GM18951 (cell line): Measurements from ENCODE around the gene SFMBT1.

ENCODE experiments used
- POLR2A ChIP-seq: IDR thresholded peaks from 4 replicates; pipeline ENCODE4 v1.6.1; 2011; ENCODE audit warnings: mild to moderate bottlenecking; ENCODE audit not compliant: insufficient read length, insufficient read depth; ENCODE audit errors: extremely low read depth
- in situ Hi-C: fragments of 300-500 bp; cut with MboI; formaldehyde crosslinking; loops from one replicate; pipeline ENCODE4 v1.12.0; 2022; ENCODE audit warnings: low sequenced_read_pairs, mixed read lengths, inconsistent platforms; ENCODE audit not compliant: unreplicated experiment

Gene SFMBT1

GRCh38 chr3:53016236-53016635, 29.6 kb downstream of the SFMBT1 start:
- in situ Hi-C loops = no loop called here
- no peak for TF ChIP-seq POLR2A

GRCh38 chr3:53011324-53011723, 34.5 kb downstream of the SFMBT1 start:
- no peak for TF ChIP-seq POLR2A
- in situ Hi-C loops = no loop called here

GRCh38 chr3:53009826-53010539, 35.9 kb downstream of the SFMBT1 start:
- no peak for TF ChIP-seq POLR2A
- in situ Hi-C loops = no loop called here

GRCh38 chr3:53008932-53009331, 36.9 kb downstream of the SFMBT1 start:
- TF ChIP-seq POLR2A = no peak
- in situ Hi-C loops = no loop called here

- no peak for TF ChIP-seq POLR2A
- in situ Hi-C loops = no loop called here
Observed at GRCh38 chr3:53005854-53006513, 39.9 kb downstream of the SFMBT1 start.

- in situ Hi-C loops = no loop called here
- TF ChIP-seq POLR2A = no peak
Observed at GRCh38 chr3:53005338-53005737, 40.5 kb downstream of the SFMBT1 start.

- in situ Hi-C loops = no loop called here
- no peak for TF ChIP-seq POLR2A
Observed at GRCh38 chr3:53003320-53003719, 42.6 kb downstream of the SFMBT1 start.

GRCh38 chr3:52998771-52999513, 46.9 kb downstream of the SFMBT1 start:
- no peak for TF ChIP-seq POLR2A
- in situ Hi-C loops = no loop called here

- in situ Hi-C loops = no loop called here
- no peak for TF ChIP-seq POLR2A
Observed at GRCh38 chr3:52990637-52991036, 55.2 kb downstream of the SFMBT1 start.

- in situ Hi-C loops = no loop called here
- no peak for TF ChIP-seq POLR2A
Observed at GRCh38 chr3:52986938-52987337, 58.9 kb downstream of the SFMBT1 start.

- in situ Hi-C loops = no loop called here
- no peak for TF ChIP-seq POLR2A
Observed at GRCh38 chr3:52986049-52986448, 59.8 kb downstream of the SFMBT1 start.

- in situ Hi-C loops = no loop called here
- TF ChIP-seq POLR2A = no peak
Observed at GRCh38 chr3:52983828-52984227, 62.0 kb downstream of the SFMBT1 start.

GRCh38 chr3:52983336-52983807, 62.5 kb downstream of the SFMBT1 start:
- in situ Hi-C loops = no loop called here
- TF ChIP-seq POLR2A = no peak
